Sigmoid colon (tissue), 7 donors: ENCODE data around the gene B4GALNT3. TPM values are rescaled to one million over a fixed set of nuclear protein-coding genes. Genes with fewer than 3 reads are reported as not detected.

Experiments
- DNase-seq: peaks from one replicate; pipeline ENCODE4 v3.0.0-alpha.2; 2019
- H3K27ac ChIP-seq, 4 donors: fragments of 200-600 bp; sonication (generic); one replicate each; pipeline ENCODE4 v1.5.1; 2016 to 2019; ENCODE audit warnings: mild to moderate bottlenecking in 1 of 4
- H3K27me3 ChIP-seq, 3 donors: fragments of 200-600 bp; sonication (generic); one replicate each; pipeline ENCODE4 v1.5.1; 2019; ENCODE audit warnings: mild to moderate bottlenecking in 1 of 3
- H3K36me3 ChIP-seq, 4 donors: fragments of 200-600 bp; sonication (generic); one replicate each; pipeline ENCODE4 v1.5.1; 2016 to 2019
- H3K4me1 ChIP-seq, 4 donors: fragments of 200-600 bp; sonication (generic); one replicate each; pipeline ENCODE4 v1.5.1; 2017 to 2019
- H3K4me3 ChIP-seq, 4 donors: fragments of 200-600 bp; sonication (generic); one replicate each; pipeline ENCODE4 v1.5.1; 2017 to 2019; ENCODE audit warnings: mild to moderate bottlenecking in 2 of 4, moderate library complexity in 1 of 4
- H3K9me3 ChIP-seq, 4 donors: fragments of 200-600 bp in 3 of 4; sonication (generic) in 3 of 4; one replicate each; pipeline versions ENCODE4 v1.5.1 to v1.6.1; 2013 to 2019
- EP300 ChIP-seq, 4 donors: sonication (generic); formaldehyde crosslinking; IDR thresholded peaks; one replicate each; pipeline ENCODE4 v1.6.1; 2017; ENCODE audit warnings: antibody characterized with exemption in 4 of 4
- POLR2A ChIP-seq, 2 donors: fragments of 450-650 bp; IDR thresholded peaks; one replicate each; pipeline ENCODE4 v1.6.1; 2016; ENCODE audit warnings: antibody characterized with exemption in 2 of 2, mild to moderate bottlenecking in 2 of 2, moderate library complexity in 2 of 2
- POLR2AphosphoS5 ChIP-seq, 4 donors: sonication (generic); formaldehyde crosslinking; IDR thresholded peaks; one replicate each; pipeline ENCODE4 v1.6.1; 2017; ENCODE audit warnings: antibody characterized with exemption in 4 of 4
- WGBS, 2 donors: extraction: QIAGEN DNeasy Blood & Tissue Kit; methylation state at CpG; one replicate each; pipeline ENCODE4 v1.1.7; 2013; 5-methylcytosine and 5-hydroxymethylcytosine counted together
- intact Hi-C: fragments of 100-400 bp; cut with DNase I; formaldehyde crosslinking; loops from one replicate; pipeline ENCODE4 v1.15.1; 2023
- polyA plus RNA-seq, 3 donors: library from polyadenylated mRNA; stranded (reverse); fragments of 200-250 nt; gene quantifications; one replicate each; pipeline ENCODE4 v1.2.3, GENCODE V29; 2013
- total RNA-seq, 4 donors: library from RNA; depleted of rRNA; stranded (reverse); fragments of >200 nt; gene quantifications; one replicate each; pipeline ENCODE4 v1.1.0, GENCODE V29; 2016
- TF ChIP-seq, protein P1 (sequence below), 4 experiments: fragments of 450-650 bp in 3 of 4; fragments of 200-600 bp in 1 of 4; IDR thresholded peaks; one replicate each; pipeline ENCODE4 v1.5.1; 2016 to 2019; ENCODE audit warnings: antibody characterized with exemption in 4 of 4, mild to moderate bottlenecking in 3 of 4, moderate library complexity in 2 of 4
- donor health status: healthy with polysubstance abuse.
- donor health status: Bipolar disorder and iron deficiency.
- donor health status: healthy.

The B4GALNT3 gene
- total and polyA plus RNA-seq, 7 donors: under 0.01 to 74.2 (median 0.36) TPM

DNA sequence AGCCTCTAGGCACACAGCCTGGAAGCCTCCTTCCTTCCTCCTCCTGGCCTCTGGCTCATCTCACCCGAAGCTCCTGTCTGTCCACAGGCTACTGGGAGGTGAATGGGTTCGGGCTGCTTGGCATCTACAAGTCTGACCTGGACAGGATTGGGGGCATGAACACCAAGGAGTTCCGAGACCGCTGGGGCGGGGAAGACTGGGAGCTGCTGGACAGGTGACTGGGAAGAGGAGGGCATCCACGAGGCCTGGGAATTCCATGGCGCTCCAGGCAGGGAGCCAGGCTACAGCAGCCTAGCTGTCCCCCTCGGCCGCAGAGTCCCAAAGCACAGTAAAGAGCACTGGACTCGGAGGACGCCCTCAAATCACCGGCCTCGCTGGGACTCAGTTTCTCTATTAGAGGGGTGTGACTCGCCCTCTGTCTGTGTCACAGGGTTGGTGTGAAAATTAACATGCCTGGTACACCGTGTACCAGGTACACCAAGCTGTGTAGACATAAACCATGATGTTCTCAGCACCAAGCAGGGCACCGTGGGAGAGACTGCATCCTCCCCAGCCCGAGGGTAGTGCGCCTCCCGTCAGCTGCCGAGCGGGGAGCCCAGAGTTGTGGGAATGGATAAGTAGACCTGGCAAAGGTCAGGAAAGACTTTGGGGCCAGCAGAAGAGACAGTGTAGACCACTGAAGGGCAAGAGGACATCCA, 99.6 kb downstream of the B4GALNT3 start:
- intact Hi-C loops: no loop called here
- TF ChIP-seq, protein P1, sequence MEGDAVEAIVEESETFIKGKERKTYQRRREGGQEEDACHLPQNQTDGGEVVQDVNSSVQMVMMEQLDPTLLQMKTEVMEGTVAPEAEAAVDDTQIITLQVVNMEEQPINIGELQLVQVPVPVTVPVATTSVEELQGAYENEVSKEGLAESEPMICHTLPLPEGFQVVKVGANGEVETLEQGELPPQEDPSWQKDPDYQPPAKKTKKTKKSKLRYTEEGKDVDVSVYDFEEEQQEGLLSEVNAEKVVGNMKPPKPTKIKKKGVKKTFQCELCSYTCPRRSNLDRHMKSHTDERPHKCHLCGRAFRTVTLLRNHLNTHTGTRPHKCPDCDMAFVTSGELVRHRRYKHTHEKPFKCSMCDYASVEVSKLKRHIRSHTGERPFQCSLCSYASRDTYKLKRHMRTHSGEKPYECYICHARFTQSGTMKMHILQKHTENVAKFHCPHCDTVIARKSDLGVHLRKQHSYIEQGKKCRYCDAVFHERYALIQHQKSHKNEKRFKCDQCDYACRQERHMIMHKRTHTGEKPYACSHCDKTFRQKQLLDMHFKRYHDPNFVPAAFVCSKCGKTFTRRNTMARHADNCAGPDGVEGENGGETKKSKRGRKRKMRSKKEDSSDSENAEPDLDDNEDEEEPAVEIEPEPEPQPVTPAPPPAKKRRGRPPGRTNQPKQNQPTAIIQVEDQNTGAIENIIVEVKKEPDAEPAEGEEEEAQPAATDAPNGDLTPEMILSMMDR (IDR thresholded peaks at IDR 0.05): no peak
- no peak for TF ChIP-seq EP300 (IDR thresholded peaks at IDR 0.05)
- no peak for TF ChIP-seq POLR2AphosphoS5 (IDR thresholded peaks at IDR 0.05)
- TF ChIP-seq POLR2A (IDR thresholded peaks at IDR 0.05): no peak
- Histone ChIP-seq H3K36me3 (no peaks in the 10 kb centered on the region), H3K4me3 (no peak overlapping the region), H3K4me1 (no peaks in the 10 kb centered on the region), H3K9me3 (no peaks in the 10 kb centered on the region), H3K27ac (no peak overlapping the region), H3K27me3 (no peaks in the 10 kb centered on the region)
- no peak for DNase-seq
- 93 to 94% methylated on average over 21 of the region's 21 CpGs for WGBS, 2 donors

DNA sequence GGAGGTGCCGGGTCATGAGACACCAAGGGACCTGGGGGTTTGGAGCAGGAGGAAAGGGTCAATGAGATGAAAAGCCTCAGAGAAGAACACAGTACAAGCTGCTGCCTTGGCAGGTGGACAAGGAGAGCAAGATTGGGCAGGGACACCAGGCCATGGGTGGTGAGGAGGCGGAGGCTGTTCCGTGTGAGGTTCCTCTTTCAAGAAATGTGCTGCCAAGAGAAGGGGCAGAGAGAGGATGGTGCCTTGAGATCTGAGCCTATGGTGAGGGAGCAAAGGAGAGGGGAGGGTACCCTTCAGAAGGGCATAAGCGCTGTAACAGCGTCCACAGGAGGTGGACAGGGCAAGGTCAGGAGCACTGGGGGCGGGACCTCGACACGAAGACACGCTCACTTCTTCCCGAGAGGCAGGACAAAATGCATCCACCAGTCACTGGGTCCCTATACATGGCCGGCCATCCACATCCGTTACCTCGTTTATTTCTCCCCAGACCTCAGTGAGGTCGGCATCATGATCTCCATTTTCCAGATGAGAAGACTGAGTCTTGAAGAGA, 100.2 kb downstream of the B4GALNT3 start:
- Histone ChIP-seq H3K27me3 (no peaks in the 10 kb centered on the region), H3K4me1 (no peaks in the 10 kb centered on the region), H3K4me3 (no peak overlapping the region), H3K36me3 (no peaks in the 10 kb centered on the region), H3K27ac (no peak overlapping the region), H3K9me3 (no peaks in the 10 kb centered on the region)
- 85 to 94% methylated on average over 14 of the region's 14 CpGs for WGBS, 2 donors
- intact Hi-C loops: loop anchor here (10.0 kb wide), 1 partner anchor 535 kb away; no protein-coding TSS in a partner anchor
- no peak for DNase-seq
- TF ChIP-seq POLR2AphosphoS5 (IDR thresholded peaks at IDR 0.05): no peak
- no peak for TF ChIP-seq POLR2A (IDR thresholded peaks at IDR 0.05)
- TF ChIP-seq EP300 (IDR thresholded peaks at IDR 0.05): no peak
- TF ChIP-seq, protein P1 (IDR thresholded peaks at IDR 0.05): no peak

GRCh38 chr12:560691-561390, 101.1 kb downstream of the B4GALNT3 start:
- WGBS, 2 donors: 77 to 91% methylated on average over 19 of the region's 19 CpGs

GRCh38 chr12:561391-561705, 101.6 kb downstream of the B4GALNT3 start:
- no peak overlapping the region for H3K27ac ChIP-seq
- 92 to 96% methylated on average over 14 of the region's 14 CpGs for WGBS, 2 donors
- no peaks in the 10 kb centered on the region for H3K36me3 ChIP-seq
- DNase-seq: no peak
- intact Hi-C loops: loop anchor here (10.0 kb wide), 1 partner anchor 533 kb away; no protein-coding TSS in a partner anchor
- H3K4me1 ChIP-seq: no peaks in the 10 kb centered on the region
- no peaks in the 10 kb centered on the region for H3K9me3 ChIP-seq
- no peak for TF ChIP-seq POLR2AphosphoS5 (IDR thresholded peaks at IDR 0.05)
- no peak for TF ChIP-seq EP300 (IDR thresholded peaks at IDR 0.05)
- no peak for TF ChIP-seq POLR2A (IDR thresholded peaks at IDR 0.05)
- TF ChIP-seq, protein P1 (IDR thresholded peaks at IDR 0.05): no peak
- no peak overlapping the region for H3K4me3 ChIP-seq
- H3K27me3 ChIP-seq: no peaks in the 10 kb centered on the region

More at GRCh38 chr12:560691-561390, 101.1 kb downstream of the B4GALNT3 start:
- H3K36me3 ChIP-seq: no peaks in the 10 kb centered on the region
- no peak overlapping the region for H3K4me3 ChIP-seq
- H3K27me3 ChIP-seq: no peaks in the 10 kb centered on the region
- intact Hi-C loops: loop anchor here (10.0 kb wide), 1 partner anchor 534 kb away; no protein-coding TSS in a partner anchor
- H3K27ac ChIP-seq: no peak overlapping the region
- H3K4me1 ChIP-seq: no peaks in the 10 kb centered on the region
- TF ChIP-seq EP300 (IDR thresholded peaks at IDR 0.05) (no peak), POLR2AphosphoS5 (IDR thresholded peaks at IDR 0.05) (no peak), POLR2A (IDR thresholded peaks at IDR 0.05) (no peak)
- TF ChIP-seq, protein P1 (IDR thresholded peaks at IDR 0.05): no peak
- H3K9me3 ChIP-seq: no peaks in the 10 kb centered on the region
- no peak for DNase-seq
